ENCODE results near the gene GNAI2.

DNA sequence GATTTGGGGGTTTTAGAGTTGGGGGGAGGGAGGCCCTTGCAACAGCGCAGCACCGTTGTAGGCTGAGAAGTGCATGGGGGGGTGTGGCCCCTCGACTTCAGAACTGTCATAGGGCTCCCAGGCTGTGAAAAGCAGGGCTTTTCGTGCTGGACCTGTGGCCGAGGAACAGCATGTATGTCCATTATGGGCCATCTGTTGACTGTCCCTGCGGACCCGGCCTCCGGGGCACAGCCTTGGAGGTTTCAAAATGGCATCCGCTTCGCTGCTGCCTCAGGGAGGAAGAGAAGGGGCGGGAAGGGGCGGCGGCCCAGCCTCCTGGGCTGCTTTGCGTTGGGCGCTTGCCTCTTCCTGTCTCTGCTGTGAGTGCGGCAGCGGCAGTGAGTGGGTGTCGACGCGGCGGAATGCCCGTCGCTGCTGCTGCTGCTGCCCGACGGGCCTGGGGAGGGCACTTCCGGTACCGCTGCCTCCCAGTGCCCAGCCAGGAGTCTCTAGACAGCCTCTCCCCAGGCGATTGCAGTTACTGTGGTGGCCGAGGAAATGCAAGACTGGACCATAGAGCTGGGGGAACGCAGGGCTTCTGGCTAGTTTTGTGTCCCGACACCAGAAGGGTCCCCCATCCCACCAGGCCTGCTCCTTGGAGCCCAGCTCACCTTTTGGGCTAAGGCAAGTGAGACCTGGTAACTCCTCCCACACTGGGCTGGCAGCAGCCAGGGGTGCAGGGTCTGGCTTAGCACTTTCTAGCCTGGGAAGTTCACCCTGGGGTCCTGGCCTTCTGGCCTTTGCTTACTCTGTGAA is 1.9 kb downstream of the GNAI2 start:
- TF ChIP-seq REST (IDR thresholded peaks at IDR 0.05; ENCODE audit: insufficient read depth in 1 of 2, low read depth in 2 of 2, low read length in 2 of 2): no peak
- TF ChIP-seq POLR2AphosphoS5 (IDR thresholded peaks at IDR 0.05; ENCODE audit: low read depth, low read length): peak; percentile 23
- peak; percentile 35; the same call in 1 of the 2 replicates for TF ChIP-seq SIN3A (IDR thresholded peaks at IDR 0.05; ENCODE audit: borderline replicate concordance, insufficient read depth, low read length)

Data from PFSK-1 (cell line).